Transverse colon (tissue), 4 donors: ENCODE measurements around the gene DCTN2. TPM values are rescaled to one million over a fixed set of nuclear protein-coding genes. Genes with fewer than 3 reads are reported as not detected.

Experiments used
- DNase-seq: peaks from one replicate; pipeline ENCODE4 v3.0.0-alpha.2; 2019
- H3K27ac ChIP-seq, 4 donors: fragments of 200-600 bp; sonication (generic); 2 replicates each; pipeline ENCODE4 v1.5.1; 2016 to 2018; ENCODE audit warnings: inconsistent platforms in 4 of 4
- H3K27me3 ChIP-seq: fragments of 200-600 bp; sonication (generic); 2 replicates; pipeline ENCODE4 v1.5.1; 2017; ENCODE audit warnings: inconsistent platforms
- H3K36me3 ChIP-seq, 4 donors: fragments of 200-600 bp; sonication (generic); 2 replicates each; pipeline ENCODE4 v1.5.1; 2017 to 2019; ENCODE audit warnings: inconsistent platforms in 4 of 4
- H3K4me1 ChIP-seq, 4 donors: fragments of 200-600 bp; sonication (generic); 2 replicates each; pipeline ENCODE4 v1.5.1; 2017 to 2020; ENCODE audit warnings: inconsistent platforms in 4 of 4
- H3K4me3 ChIP-seq, 4 donors: fragments of 200-600 bp; sonication (generic); 1 replicate in 1 of 4; 2 replicates in 3 of 4; pipeline versions ENCODE4 v1.5.1 to v1.6.1; 2017 to 2019; ENCODE audit warnings: inconsistent platforms in 4 of 4
- H3K9me3 ChIP-seq, 2 donors: fragments of 200-600 bp; sonication (generic); 2 replicates each; pipeline ENCODE4 v1.5.1; 2017 to 2019; ENCODE audit warnings: inconsistent platforms in 2 of 2
- EP300 ChIP-seq: sonication (generic); formaldehyde crosslinking; IDR thresholded peaks from one replicate; pipeline ENCODE4 v1.6.1; 2017; ENCODE audit warnings: antibody characterized with exemption, low read depth
- POLR2A ChIP-seq: fragments of 450-650 bp; IDR thresholded peaks from one replicate; pipeline ENCODE4 v1.6.1; 2016; ENCODE audit warnings: antibody characterized with exemption, mild to moderate bottlenecking, moderate library complexity
- POLR2AphosphoS5 ChIP-seq, 3 donors: sonication (generic); formaldehyde crosslinking; IDR thresholded peaks; one replicate each; pipeline ENCODE4 v1.6.1; 2016; ENCODE audit warnings: antibody characterized with exemption in 3 of 3
- WGBS, 2 donors: methylation state at CpG; one replicate each; pipeline ENCODE4 v1.1.5; 2018; ENCODE audit warnings: low coverage in 1 of 2; 5-methylcytosine and 5-hydroxymethylcytosine counted together
- in situ Hi-C, 4 donors: fragments of 200-750 bp; cut with MboI; loops; one replicate each; pipeline versions ENCODE4 v1.15.0 to v1.15.1; 2017; ENCODE audit warnings: low sequenced_read_pairs in 3 of 4, low pct_ligation_motif_present in 1 of 4, low pct_unique_long_range_greater_than_20kb in 1 of 4
- intact Hi-C: fragments of 100-400 bp; cut with DNase I; formaldehyde crosslinking; loops from one replicate; pipeline ENCODE4 v1.15.1; 2023; ENCODE audit warnings: low total_unique reads
- total RNA-seq, 4 donors: library from RNA; depleted of rRNA; stranded (reverse); fragments of >200 nt; gene quantifications; one replicate each; pipeline ENCODE4 v1.1.0, GENCODE V29; 2016
- TF ChIP-seq, protein P1 (sequence below), 5 experiments: fragments of 200-600 bp in 3 of 5; fragments of 450-650 bp in 2 of 5; sonication (generic) in 3 of 5; IDR thresholded peaks; 1 replicate in 2 of 5; 2 replicates in 3 of 5; pipeline ENCODE4 v1.5.1; 2016 to 2017; ENCODE audit warnings: antibody characterized with exemption in 5 of 5, inconsistent platforms in 3 of 5, mild to moderate bottlenecking in 2 of 5, moderate library complexity in 1 of 5

The DCTN2 gene
- total RNA-seq, 4 donors from 2014 or later = 154 to 344 (median 175) TPM

GRCh38 chr12:57550641-57551549, 3.9 kb upstream of the DCTN2 start:
- Histone ChIP-seq H3K36me3 (no peaks in the 10 kb centered on the region), H3K4me1 (peaks cover 4 to 19% (median 15%) of the 10 kb centered on the region in 4 donors), H3K27me3 (peaks cover 48% of the 10 kb centered on the region), H3K4me3 (no peak overlapping the region), H3K27ac (no peak overlapping the region), H3K9me3 (no peaks in the 10 kb centered on the region)
- whole genome bisulfite sequencing, 2 donors = 75 to 100% methylated on average over 1 to 7 of the region's 7 CpGs
- DNase-seq = no peak
- in situ Hi-C loops (no loop called here), intact Hi-C loops (no loop called here)
- no peak for TF ChIP-seq POLR2AphosphoS5 (IDR thresholded peaks at IDR 0.05)
- TF ChIP-seq POLR2A = no peak
- no peak for TF ChIP-seq EP300

DNA sequence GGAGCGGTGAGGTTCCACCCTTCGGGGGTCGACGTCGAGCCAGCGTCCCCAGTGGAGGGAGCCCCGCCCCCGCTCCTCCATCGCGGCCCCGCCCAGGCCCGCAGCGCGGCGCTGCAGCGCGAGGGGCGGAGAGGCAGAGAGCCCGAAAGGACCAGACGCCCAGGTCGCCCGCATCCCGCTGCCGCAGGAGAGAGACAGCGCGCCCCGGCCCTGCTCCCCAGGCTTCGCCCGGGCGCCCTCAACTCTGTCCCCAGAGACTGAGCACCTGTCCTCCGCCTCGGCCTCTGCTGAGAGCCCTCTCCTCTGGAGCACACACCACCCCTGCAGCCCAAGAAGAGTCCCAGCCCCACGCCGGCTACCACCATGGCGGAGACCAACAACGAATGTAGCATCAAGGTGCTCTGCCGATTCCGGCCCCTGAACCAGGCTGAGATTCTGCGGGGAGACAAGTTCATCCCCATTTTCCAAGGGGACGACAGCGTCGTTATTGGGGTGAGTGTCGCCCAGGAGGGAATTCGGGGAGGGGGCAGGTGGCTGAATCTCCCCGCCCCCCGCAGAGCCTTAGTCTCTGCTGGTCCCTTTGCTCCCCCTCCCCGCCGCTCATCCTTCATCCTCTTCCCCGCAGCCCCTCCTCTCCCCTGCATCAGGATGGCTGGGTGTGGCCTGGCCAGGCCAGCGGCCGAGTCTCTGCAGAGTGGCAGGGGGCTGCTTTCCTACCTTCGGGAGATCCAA, 3.1 kb upstream of the DCTN2 start, which contains the start of gene KIF5A:
Gene KIF5A (plus strand): TSS at position 136 of the 732 bp plus-strand sequence. CDS start 228 bp downstream, at position 364.
- Histone ChIP-seq H3K27me3 (peaks cover 48% of the 10 kb centered on the region), H3K36me3 (no peaks in the 10 kb centered on the region), H3K9me3 (no peaks in the 10 kb centered on the region), H3K4me1 (peaks cover 7 to 27% (median 22%) of the 10 kb centered on the region in 4 donors), H3K27ac (peak within 1 kb of the TSS in 1 of 4 donors; percentile 30), H3K4me3 (peak within 1 kb of the TSS; percentile 5 to 42 (median 23))
- TF ChIP-seq POLR2AphosphoS5 (IDR thresholded peaks at IDR 0.05) (no peak), EP300 (no peak), POLR2A (no peak)
- TF ChIP-seq, protein P1, sequence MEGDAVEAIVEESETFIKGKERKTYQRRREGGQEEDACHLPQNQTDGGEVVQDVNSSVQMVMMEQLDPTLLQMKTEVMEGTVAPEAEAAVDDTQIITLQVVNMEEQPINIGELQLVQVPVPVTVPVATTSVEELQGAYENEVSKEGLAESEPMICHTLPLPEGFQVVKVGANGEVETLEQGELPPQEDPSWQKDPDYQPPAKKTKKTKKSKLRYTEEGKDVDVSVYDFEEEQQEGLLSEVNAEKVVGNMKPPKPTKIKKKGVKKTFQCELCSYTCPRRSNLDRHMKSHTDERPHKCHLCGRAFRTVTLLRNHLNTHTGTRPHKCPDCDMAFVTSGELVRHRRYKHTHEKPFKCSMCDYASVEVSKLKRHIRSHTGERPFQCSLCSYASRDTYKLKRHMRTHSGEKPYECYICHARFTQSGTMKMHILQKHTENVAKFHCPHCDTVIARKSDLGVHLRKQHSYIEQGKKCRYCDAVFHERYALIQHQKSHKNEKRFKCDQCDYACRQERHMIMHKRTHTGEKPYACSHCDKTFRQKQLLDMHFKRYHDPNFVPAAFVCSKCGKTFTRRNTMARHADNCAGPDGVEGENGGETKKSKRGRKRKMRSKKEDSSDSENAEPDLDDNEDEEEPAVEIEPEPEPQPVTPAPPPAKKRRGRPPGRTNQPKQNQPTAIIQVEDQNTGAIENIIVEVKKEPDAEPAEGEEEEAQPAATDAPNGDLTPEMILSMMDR (IDR thresholded peaks at IDR 0.05) = no peak
- peak; percentile 49 for DNase-seq
- intact Hi-C loops = no loop called here
- in situ Hi-C loops = no loop called here
- WGBS, 2 donors = 11 to 40% methylated on average over 1 to 39 of the region's 52 CpGs

DNA sequence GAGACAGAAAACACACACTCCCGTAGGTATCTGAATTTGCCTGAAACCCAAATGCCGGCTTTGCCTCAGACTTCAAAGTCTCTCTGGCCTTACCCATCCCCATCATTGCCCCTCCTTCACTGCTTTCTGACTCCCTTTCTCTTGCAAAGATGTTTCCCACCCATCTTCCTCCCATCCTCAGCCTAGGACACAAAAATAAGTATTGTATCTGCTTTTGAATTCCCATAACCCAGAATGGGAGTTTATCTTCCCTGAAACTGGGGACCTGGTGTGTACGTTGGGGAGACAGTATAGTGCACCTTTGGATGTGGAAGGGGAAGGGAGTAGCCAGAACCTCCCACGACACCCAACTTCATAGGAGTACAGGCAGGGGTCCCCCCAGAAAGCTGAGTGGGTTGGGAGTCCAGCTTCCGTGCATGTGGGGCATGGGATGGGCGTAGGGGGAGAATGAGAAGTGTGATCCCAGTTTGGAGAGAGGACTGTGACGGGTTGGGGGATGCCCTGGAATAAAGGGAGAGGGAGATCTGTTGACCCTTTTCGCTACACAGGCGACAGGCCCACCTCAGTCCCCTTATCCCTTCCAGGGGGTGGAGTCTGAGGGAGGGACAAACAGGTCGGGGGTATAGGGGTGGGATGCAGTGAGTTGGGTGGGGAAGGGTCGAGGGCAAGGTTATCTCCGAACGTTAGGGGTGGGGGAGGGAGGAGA, 2.4 kb upstream of the DCTN2 start:
- peak overlapping the region; percentile 5 to 42 (median 23) for H3K4me3 ChIP-seq
- intact Hi-C loops (no loop called here), in situ Hi-C loops (no loop called here)
- 36% methylated on average over 13 of the region's 13 CpGs; no CpG with 5 or more reads in 1 of the 2 donors for WGBS, 2 donors
- no peaks in the 10 kb centered on the region for H3K36me3 ChIP-seq
- H3K4me1 ChIP-seq = peaks cover 7 to 33% (median 24%) of the 10 kb centered on the region in 4 donors
- DNase-seq = no peak
- H3K27ac ChIP-seq = peak overlapping the region in 1 of 4 donors; percentile 30
- no peak for TF ChIP-seq POLR2AphosphoS5 (IDR thresholded peaks at IDR 0.05)
- TF ChIP-seq EP300 = no peak
- TF ChIP-seq POLR2A = no peak
- TF ChIP-seq, protein P1 (IDR thresholded peaks at IDR 0.05) = no peak
- no peaks in the 10 kb centered on the region for H3K9me3 ChIP-seq
- peaks cover 48% of the 10 kb centered on the region for H3K27me3 ChIP-seq

- 40 to 42% methylated on average over 1 to 2 of the region's 2 CpGs for WGBS, 2 donors
- H3K27me3 ChIP-seq = peaks cover 41% of the 10 kb centered on the region
- H3K27ac ChIP-seq = no peak overlapping the region
- no peak for TF ChIP-seq EP300
- no peak for TF ChIP-seq POLR2AphosphoS5 (IDR thresholded peaks at IDR 0.05)
- TF ChIP-seq, protein P1 (IDR thresholded peaks at IDR 0.05) = no peak
- no peaks in the 10 kb centered on the region for H3K9me3 ChIP-seq
- no peak overlapping the region for H3K4me3 ChIP-seq
- intact Hi-C loops = no loop called here
- H3K4me1 ChIP-seq = peaks cover 7 to 37% (median 24%) of the 10 kb centered on the region in 4 donors
- no peaks in the 10 kb centered on the region for H3K36me3 ChIP-seq
- in situ Hi-C loops = no loop called here
- DNase-seq = no peak
Observed at GRCh38 chr12:57548488-57548887, 1.5 kb upstream of the DCTN2 start.
